Ishikawa (cell line): ENCODE measurements around the gene SYNPO.

Source experiments
- CEBPB ChIP-seq: IDR thresholded peaks from 2 replicates; pipeline ENCODE4 v1.6.1; 2012
- CREB1 ChIP-seq: IDR thresholded peaks from 2 replicates; pipeline ENCODE4 v1.6.1; 2012; ENCODE audit warnings: low read depth
- EP300 ChIP-seq: IDR thresholded peaks from 2 replicates; pipeline ENCODE4 v1.6.1; 2012; ENCODE audit warnings: borderline replicate concordance
- RAD21 ChIP-seq: IDR thresholded peaks from 2 replicates; pipeline ENCODE4 v1.6.1; 2012; ENCODE audit warnings: low read depth
- TEAD4 ChIP-seq: IDR thresholded peaks from 2 replicates; pipeline ENCODE4 v1.6.1; 2012
- YY1 ChIP-seq: IDR thresholded peaks from 2 replicates; pipeline ENCODE4 v1.6.1; 2012; ENCODE audit warnings: low read depth

DNA sequence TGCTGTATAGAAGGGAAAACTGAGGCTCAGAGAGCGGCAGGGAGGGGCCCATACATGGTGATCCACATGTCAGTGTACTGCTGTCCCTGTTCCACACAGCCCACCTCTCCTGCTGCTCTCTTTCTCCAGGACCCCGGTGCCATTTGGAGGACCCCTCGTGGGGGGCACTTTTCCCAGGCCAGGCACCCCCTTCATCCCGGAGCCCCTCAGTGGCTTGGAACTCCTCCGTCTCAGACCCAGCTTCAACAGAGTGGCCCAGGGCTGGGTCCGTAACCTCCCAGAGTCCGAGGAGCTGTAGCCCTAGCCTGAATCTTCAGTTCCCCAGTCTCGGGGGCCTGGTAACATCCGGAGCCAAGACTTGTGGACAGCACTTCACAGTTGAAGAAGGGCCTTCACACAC is 36.1 kb downstream of the SYNPO start:
- no peak for TF ChIP-seq CREB1
- TF ChIP-seq TEAD4: no peak
- no peak for TF ChIP-seq YY1
- no peak for TF ChIP-seq CEBPB
- TF ChIP-seq RAD21: no peak
- TF ChIP-seq EP300: no peak
